Right ventricle myocardium inferior (tissue), 1 donor: ENCODE results near the gene GLI3. TPM values are rescaled to one million over a fixed set of nuclear protein-coding genes. Genes with fewer than 3 reads are reported as not detected.

Source experiments
- ATAC-seq: fragments of 200-7000 bp; cut with Tn5 transposase; one replicate; pipeline ENCODE4 v1.9.1; 2020; ENCODE audit warnings: mild to moderate bottlenecking, moderate library complexity
- DNase-seq: peaks from one replicate; pipeline ENCODE4 v3.0.0; 2021; ENCODE audit errors: missing footprints
- intact Hi-C: fragments of 100-400 bp; cut with DNase I; formaldehyde crosslinking; loops from one replicate; pipeline ENCODE4 v1.11.0; 2022
- total RNA-seq: library from RNA; stranded (reverse); fragmentation: NEBNext Ultra II Directional; extraction: Animal tissue kit (Norgen Biotek cat#: 25700); gene quantifications from one replicate; pipeline ENCODE4 v1.2.1, GENCODE V29; 2021
- donor health status: DM: no; HTN: yes; CAD: no; lungs with severe emphysema.

Gene GLI3
- total RNA-seq, 1 donor from 2014 or later, result 3.9 TPM

GRCh38 chr7:42192851-42193461 lies 44.1 kb downstream of the GLI3 start:
- DNase-seq, result no peak
- ATAC-seq, result peak; percentile 22
- intact Hi-C loops, result no loop called here

GRCh38 chr7:42192066-42192465 lies 44.9 kb downstream of the GLI3 start:
- ATAC-seq (no peak), DNase-seq (no peak)
- intact Hi-C loops, result no loop called here

GRCh38 chr7:42189535-42189934 lies 47.5 kb downstream of the GLI3 start:
- no peak for ATAC-seq
- no peak for DNase-seq
- intact Hi-C loops, result no loop called here

GRCh38 chr7:42186151-42186550 lies 50.9 kb downstream of the GLI3 start:
- ATAC-seq, result no peak
- DNase-seq, result no peak
- intact Hi-C loops, result no loop called here

- no peak for DNase-seq
- ATAC-seq, result no peak
- intact Hi-C loops, result no loop called here
Measured at GRCh38 chr7:42185726-42186125, 51.3 kb downstream of the GLI3 start.

GRCh38 chr7:42183547-42183946 lies 53.5 kb downstream of the GLI3 start:
- DNase-seq (no peak), ATAC-seq (no peak)
- intact Hi-C loops, result no loop called here

GRCh38 chr7:42181566-42181965 lies 55.4 kb downstream of the GLI3 start:
- intact Hi-C loops, result no loop called here
- DNase-seq, result no peak
- ATAC-seq, result no peak

- intact Hi-C loops, result no loop called here
- ATAC-seq, result no peak
- no peak for DNase-seq
Measured at GRCh38 chr7:42180806-42181205, 56.2 kb downstream of the GLI3 start.

- intact Hi-C loops, result no loop called here
- DNase-seq, result no peak
- no peak for ATAC-seq
Measured at GRCh38 chr7:42176724-42177101, 60.3 kb downstream of the GLI3 start.

- ATAC-seq (no peak), DNase-seq (no peak)
- intact Hi-C loops, result no loop called here
Measured at GRCh38 chr7:42175834-42176723, 60.9 kb downstream of the GLI3 start.

GRCh38 chr7:42174391-42174912 lies 62.6 kb downstream of the GLI3 start:
- DNase-seq, result no peak
- intact Hi-C loops, result no loop called here
- no peak for ATAC-seq

GRCh38 chr7:42170724-42171123 lies 66.3 kb downstream of the GLI3 start:
- ATAC-seq (no peak), DNase-seq (no peak)
- intact Hi-C loops, result no loop called here

GRCh38 chr7:42168512-42168911 lies 68.5 kb downstream of the GLI3 start:
- no peak for ATAC-seq
- intact Hi-C loops, result no loop called here
- DNase-seq, result no peak

GRCh38 chr7:42167631-42168236 lies 69.3 kb downstream of the GLI3 start:
- ATAC-seq, result no peak
- DNase-seq, result no peak
- intact Hi-C loops, result no loop called here

- ATAC-seq (no peak), DNase-seq (no peak)
- intact Hi-C loops, result no loop called here
Measured at GRCh38 chr7:42167206-42167605, 69.8 kb downstream of the GLI3 start.

- no peak for DNase-seq
- intact Hi-C loops, result no loop called here
- ATAC-seq, result no peak
Measured at GRCh38 chr7:42164881-42165428, 72.1 kb downstream of the GLI3 start.

GRCh38 chr7:42162560-42163325 lies 74.3 kb downstream of the GLI3 start:
- DNase-seq (no peak), ATAC-seq (no peak)
- intact Hi-C loops, result no loop called here

- DNase-seq (no peak), ATAC-seq (no peak)
- intact Hi-C loops, result no loop called here
Measured at GRCh38 chr7:42161719-42162118, 75.3 kb downstream of the GLI3 start.

GRCh38 chr7:42161110-42161509 lies 75.9 kb downstream of the GLI3 start:
- intact Hi-C loops, result no loop called here
- no peak for ATAC-seq
- DNase-seq, result no peak
